GM18511 (cell line): ENCODE data around the gene FBXO45.
"Not testable (repeated sequence)": the region's sequence is repeated elsewhere in the genome, so short reads cannot be mapped to it uniquely, and the experiment has no call there.

Experiments used
- ATAC-seq: cut with Tn5 transposase; IDR thresholded peaks from one replicate; pipeline ENCODE4 v1.9.1; 2021; ENCODE audit warnings: mild to moderate bottlenecking, moderate library complexity; ENCODE audit not compliant: unreplicated experiment

Gene FBXO45

DNA sequence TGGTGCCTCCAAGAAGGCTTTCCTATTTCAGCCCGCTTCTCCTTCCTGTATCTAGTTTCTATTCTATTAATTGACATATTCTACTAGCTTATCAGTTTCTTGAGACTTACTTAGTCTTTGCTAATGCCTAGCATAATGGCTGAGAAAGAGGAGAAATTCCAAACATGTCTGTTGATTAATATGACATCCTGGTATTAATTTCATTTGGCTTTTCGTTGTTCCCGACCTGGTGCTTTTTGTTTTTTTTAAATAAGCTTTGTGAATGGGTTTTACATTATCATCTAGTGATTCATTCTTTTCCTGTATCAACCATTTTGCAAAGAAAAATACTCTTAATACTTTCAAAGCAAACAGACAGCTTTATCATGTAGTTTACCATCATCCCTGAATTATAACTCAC, 13.2 kb upstream of the FBXO45 start:
- ATAC-seq = no peak

DNA sequence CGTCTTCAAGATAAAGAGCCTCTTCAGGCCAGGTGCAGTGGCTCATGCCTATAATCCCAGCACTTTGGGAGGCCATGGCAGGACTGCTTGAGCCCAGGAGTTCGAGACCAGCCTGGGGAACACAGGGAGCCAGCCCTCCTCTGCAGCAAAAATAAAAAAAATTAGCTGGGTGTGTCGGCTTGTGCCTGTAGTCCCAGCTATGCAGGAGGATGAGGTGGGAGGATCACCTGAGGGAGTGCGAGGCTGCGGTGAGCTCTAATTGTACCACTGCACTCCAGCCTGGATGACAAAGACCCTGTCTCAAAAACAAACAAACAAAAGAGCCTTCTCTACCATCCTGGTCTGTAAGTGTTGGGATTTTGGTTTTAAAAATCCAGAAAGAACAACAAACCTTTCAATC, 11.2 kb upstream of the FBXO45 start:
- ATAC-seq = no peak

- no peak for ATAC-seq
These were observed 10.0 kb upstream of the FBXO45 start for GRCh38 chr3:196558476-196558875.

- ATAC-seq = no peak
These were observed 8.6 kb upstream of the FBXO45 start for GRCh38 chr3:196559826-196560225.

DNA sequence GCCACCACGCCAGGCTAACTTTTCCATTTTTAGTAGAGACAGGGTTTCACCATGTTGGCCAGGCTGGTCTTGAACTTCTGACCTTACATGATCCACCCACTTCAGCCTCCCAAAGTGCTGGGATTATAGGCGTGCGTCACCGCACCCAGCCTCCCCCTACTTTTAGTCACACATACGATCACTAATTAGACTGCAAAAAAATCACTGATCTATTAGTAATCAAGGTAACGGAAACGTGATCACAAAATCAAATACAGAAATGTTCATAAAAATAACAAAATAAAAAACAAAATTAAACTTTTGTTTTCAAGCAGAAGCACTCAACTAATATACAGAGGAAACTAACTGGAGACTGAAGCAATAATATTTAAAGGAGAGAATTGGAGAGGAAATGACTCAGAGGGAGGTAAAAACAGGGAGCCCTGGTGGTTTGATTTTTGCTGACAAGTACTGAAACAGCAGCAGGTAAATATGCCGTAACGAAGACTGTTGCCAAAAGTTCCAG, 4.7 kb upstream of the FBXO45 start:
- ATAC-seq = no peak

DNA sequence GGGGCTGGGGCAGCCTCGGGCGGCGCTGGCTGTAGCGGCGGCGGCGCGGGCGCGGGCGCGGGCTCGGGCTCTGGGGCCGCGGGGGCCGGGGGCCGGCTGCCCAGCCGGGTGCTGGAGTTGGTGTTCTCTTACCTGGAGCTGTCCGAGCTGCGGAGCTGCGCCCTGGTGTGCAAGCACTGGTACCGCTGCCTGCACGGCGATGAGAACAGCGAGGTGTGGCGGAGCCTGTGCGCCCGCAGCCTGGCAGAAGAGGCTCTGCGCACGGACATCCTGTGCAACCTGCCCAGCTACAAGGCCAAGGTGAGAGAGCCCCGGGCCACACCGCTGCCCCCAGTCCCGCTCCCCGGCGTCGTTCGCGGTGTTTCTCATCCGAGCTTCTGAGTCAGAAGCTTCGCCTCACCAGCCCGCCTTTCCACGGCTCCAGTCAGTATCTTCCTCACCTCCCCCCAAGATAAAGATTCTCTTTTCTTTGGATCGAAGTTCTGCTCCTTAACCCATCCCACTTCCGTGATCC, 600 bp downstream of the FBXO45 start:
- peak; percentile 57 for ATAC-seq

GRCh38 chr3:196570332-196570731, 1.9 kb downstream of the FBXO45 start:
- not testable (repeated sequence) for ATAC-seq

DNA sequence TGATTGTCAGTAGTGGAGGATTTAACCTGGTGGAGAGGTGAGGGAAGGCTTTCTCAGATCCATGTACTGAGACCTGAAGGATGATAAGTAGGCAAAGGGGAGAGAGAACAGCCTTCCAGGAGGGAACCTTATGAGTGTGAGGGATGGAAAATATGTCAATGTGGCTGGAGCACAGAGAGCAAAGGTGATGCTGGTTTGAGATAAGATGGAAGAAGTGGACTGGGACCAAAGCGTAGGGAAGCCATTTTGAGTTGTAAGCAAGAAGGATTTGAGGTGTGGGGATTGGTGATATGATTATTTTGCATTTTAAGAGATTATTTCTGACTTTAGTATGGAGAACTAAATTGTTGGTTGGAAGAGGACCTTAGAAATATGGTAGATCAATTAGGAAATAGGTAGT, 3.9 kb downstream of the FBXO45 start:
- no peak for ATAC-seq

GRCh38 chr3:196585044-196585757, 16.7 kb downstream of the FBXO45 start:
- no peak for ATAC-seq

GRCh38 chr3:196590279-196590678, 21.8 kb downstream of the FBXO45 start:
- no peak for ATAC-seq

DNA sequence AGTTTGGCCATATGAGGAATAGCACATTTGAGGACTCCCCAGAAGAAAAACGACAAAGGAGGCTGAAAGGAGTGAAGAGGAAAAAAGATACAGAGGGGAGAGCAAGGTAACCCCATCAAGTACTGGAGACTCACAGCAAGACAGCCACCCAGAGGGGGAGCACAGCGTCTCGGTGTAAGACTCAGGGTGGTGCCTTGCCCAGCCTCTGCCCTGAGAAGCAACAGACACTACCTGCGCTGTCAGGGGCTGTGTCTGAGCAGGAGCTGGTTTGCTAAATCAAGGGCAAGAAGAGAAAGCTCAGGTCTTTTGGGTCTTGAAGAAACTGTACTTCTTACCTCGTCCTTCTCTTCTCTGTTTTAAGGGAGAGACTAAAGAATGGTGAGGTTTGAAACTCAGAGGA, 27.9 kb downstream of the FBXO45 start:
- no peak for ATAC-seq

DNA sequence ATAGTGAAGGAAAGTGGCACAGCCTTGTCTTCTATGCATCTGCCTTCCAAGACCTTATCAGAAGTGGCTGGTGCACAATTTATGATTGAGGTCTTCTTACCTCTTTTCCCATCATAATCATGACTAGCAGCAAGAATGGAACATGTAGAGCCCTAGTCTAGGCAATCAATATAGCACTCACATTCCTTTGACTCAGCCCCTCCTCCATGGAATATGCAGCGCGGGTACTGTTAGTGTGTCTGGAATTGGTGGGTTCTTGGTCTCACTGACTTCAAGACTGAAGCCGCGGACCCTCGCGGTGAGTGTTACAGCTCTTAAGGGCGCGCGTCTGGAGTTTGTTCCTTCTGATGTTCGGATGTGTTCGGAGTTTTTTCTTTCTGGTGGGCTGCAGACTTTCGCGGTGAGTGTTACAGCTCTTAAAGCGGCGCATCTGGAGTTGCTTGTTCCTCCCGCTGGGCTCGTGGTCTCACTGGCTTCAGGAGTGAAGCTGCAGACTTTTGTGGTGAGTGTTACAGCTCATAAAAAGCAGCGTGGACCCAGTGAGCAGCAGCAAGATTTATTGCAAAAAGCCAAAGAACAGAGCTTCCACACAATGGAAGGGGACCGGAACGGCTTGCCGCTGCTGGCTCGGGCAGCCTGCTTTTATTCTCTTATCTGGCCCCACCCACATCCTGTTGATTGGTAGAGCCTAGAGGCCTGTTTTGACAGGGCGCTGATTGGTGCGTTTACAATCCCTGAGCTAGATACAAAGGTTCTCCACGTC, 29.7 kb downstream of the FBXO45 start:
- not testable (repeated sequence) for ATAC-seq

- ATAC-seq = no peak
These were observed 31.3 kb downstream of the FBXO45 start for GRCh38 chr3:196599734-196600128.

DNA sequence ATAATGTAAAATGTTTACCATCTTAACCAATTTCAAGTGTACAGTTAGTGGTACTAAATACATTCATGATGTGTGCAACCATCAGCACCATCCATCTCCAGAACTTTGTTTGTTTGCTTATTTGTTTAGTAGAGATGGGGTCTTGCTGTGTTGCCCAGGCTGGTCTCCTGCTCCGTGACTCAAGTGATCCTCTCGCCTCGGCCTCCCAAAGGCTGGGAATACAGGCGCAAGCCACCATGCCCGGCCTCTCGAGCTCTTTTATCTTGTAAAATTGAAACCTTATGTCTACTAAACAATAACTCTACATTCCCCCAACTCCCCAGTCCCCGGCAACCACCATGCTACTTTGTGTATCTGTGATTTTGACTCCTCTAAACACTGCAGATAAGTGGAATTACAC, 31.9 kb downstream of the FBXO45 start:
- no peak for ATAC-seq

GRCh38 chr3:196602673-196603072, 34.2 kb downstream of the FBXO45 start:
- ATAC-seq = no peak

DNA sequence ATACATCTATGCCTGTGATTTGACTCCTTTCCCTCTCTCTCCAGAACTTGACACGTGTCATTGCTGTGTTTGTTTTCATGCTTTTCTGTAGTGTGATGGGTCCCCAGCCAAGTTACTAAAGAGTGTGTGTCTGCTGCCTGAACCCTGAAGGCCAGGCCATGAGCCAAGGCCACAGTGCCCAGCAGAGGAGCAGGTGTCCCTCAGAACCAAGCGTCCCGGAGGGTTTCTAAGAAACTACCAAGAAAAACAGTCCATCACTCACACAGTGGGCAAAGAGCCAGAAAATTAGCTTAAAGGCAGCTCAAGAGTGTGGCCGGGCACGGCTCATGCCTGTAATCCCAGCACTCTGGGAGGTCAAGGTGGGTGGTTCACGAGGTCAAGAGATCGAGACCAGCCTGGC, 35.2 kb downstream of the FBXO45 start:
- ATAC-seq = no peak

DNA sequence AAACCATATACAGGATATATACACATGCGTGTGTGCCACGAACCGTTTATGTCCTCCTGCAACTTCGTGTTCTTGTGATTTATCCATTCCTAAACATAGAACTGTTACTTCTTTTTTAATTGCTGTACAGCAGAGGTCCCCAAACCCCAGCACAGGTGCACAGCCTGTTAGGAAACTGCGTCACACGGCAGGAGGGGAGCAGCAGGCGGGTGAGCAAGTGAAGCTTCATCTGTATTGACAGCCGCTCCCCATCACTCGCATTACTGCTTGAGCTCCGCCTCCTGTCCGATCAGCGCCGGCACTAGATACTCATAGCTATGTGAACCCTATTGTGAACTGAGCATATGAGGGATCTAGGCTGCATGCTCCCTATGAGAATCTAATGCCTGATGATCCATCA, 36.1 kb downstream of the FBXO45 start:
- no peak for ATAC-seq

GRCh38 chr3:196608693-196609092, 40.2 kb downstream of the FBXO45 start:
- ATAC-seq = no peak

- peak; percentile 65 for ATAC-seq
These were observed 40.9 kb downstream of the FBXO45 start for GRCh38 chr3:196609343-196609775.

DNA sequence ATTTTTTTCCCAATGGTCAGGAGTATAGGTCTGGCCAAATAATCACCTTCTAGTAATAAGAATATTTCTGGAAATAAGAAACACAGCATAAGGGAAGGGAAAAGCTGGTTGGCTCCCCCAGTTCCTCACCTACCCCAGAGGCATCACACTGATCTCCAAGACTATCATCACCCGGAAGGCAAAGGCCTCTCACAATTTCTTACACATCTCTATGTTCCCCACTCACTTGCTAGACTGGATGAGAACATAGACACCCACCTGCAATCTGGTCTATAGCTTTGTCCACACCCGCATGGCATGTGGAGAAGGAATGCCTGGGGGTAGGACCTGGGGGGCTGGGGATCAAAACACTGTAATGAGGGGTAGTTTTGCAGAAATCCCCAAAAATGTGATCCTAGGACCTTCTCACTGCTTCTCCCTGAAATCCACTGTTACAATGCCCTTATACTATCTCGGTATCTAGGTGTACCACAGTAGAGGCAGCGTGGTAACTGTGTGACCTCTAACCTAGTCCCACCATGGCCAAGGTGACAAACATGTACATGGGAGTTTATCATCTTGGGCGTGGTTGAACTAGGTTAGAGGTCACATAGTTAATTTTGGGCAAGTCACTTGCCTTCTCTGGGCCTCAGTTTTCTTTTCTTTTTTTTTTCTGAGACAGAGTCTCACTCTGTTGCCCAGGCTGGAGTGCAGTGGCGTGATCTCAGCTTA, 41.5 kb downstream of the FBXO45 start:
- ATAC-seq = no peak

- ATAC-seq = no peak
These were observed 43.5 kb downstream of the FBXO45 start for GRCh38 chr3:196611761-196612483.
